Erythroblast (primary cell): ENCODE measurements around the gene IRS2.

Source experiments
- GATA1 ChIP-seq: IDR thresholded peaks from 2 replicates; pipeline ENCODE4 v1.6.1; 2011; ENCODE audit warnings: low read depth, mild to moderate bottlenecking, control low read depth, low read length, moderate library complexity
- POLR2A ChIP-seq: IDR thresholded peaks from 2 replicates; pipeline ENCODE4 v1.6.1; 2011; ENCODE audit warnings: mild to moderate bottlenecking, low read length

DNA sequence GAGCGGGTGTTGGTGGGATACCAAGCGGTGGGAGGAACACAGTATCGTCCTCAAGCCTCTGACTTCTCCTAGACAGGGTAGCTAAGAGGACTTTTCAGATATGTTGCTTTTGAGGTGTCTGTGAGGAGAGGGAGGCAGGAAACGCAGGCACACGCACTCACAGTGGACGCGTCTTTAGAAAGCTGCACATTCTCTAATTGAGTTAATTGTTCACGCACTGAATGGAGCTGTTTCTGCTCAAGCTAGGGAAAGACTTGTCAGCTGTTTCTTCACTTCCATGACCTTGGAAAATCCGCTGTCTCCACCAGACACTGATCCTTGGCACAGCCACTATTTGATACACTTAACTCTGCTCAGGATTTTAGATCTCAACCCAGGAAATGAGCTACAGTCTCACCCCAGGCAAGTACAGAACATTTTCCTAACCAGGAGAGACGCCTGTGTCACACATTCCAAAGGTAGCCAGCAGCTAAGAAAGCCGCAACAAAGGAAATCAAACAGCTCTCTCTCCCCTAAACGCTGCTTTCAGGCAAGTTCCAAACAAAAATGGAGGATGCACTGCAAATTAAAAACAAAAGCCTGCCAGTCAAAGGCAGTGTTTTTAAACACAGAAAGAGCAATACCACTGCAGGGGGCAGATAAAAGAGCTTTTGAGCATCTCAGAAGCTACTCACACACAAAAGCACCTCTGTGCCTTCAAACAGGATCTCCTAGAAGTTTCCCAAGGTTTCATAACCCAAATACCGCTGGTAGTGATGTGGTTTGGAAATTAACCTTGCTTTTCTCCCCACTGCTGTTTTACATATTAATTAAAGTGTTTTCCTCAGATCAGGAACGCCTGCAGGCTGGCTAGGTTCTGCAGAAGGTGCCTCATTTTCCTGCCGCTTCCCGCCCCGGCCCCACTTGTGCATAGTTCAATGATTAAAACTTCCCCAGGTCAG is 57.3 kb downstream of the IRS2 start:
- TF ChIP-seq POLR2A = no peak
- TF ChIP-seq GATA1 = no peak
